PC-9 (cell line): ENCODE data around the gene OR2A2. TPM values are rescaled to one million over a fixed set of nuclear protein-coding genes. Genes with fewer than 3 reads are reported as not detected.

Experiments used
- BruUV-seq: library from RNA; stranded (reverse); fragments of 400-500 nt; replicated peaks from 2 replicates; lab custom pipeline; 2021; lab: Mats Ljungman, UMichigan
- CTCF ChIA-PET: fragments of 300-600 bp; sonication (Branson Sonifier 250); formaldehyde crosslinking; loops from one replicate; lab custom pipeline; 2022; ENCODE audit warnings: antibody characterized with exemption; lab: Charles Lee
- POLR2A ChIA-PET: fragments of 300-600 bp; sonication (Branson Sonifier 250); formaldehyde crosslinking; loops from one replicate; lab custom pipeline; 2022; ENCODE audit warnings: antibody characterized with exemption; ENCODE audit not compliant: unreplicated experiment; lab: Charles Lee
- DNase-seq, 2 experiments: peaks; one replicate each; pipeline versions ENCODE4 v3.0.0 to v3.0.0-alpha.2; 2015 to 2022; ENCODE audit warnings: mixed read lengths in 1 of 2
- H2AFZ ChIP-seq: fragments of 200-600 bp; sonication (generic); 2 replicates; pipeline ENCODE4 v1.8.1; 2017; ENCODE audit warnings: antibody characterized with exemption
- H3F3A ChIP-seq: fragments of 200-600 bp; sonication (generic); 2 replicates; pipeline ENCODE4 v1.8.1; 2017; ENCODE audit warnings: antibody characterized with exemption, mild to moderate bottlenecking, low read depth; ENCODE audit not compliant: insufficient read depth
- H3K27ac ChIP-seq: fragments of 200-600 bp; sonication (generic); 2 replicates; pipeline ENCODE4 v1.6.1; 2016; ENCODE audit warnings: mixed run types
- H3K27me3 ChIP-seq: fragments of 200-600 bp; sonication (generic); 2 replicates; pipeline ENCODE4 v1.6.1; 2016; ENCODE audit warnings: low read depth, mixed run types; ENCODE audit not compliant: insufficient read depth
- H3K36me3 ChIP-seq: fragments of 200-600 bp; sonication (generic); 2 replicates; pipeline ENCODE4 v1.6.1; 2016; ENCODE audit warnings: low read depth, mixed run types
- H3K4me1 ChIP-seq: fragments of 200-600 bp; sonication (generic); replicated peaks from 2 replicates; pipeline ENCODE4 v1.6.1; 2016; ENCODE audit warnings: mixed run types; ENCODE audit not compliant: insufficient read depth
- H3K4me2 ChIP-seq: fragments of 200-600 bp; sonication (generic); 2 replicates; pipeline ENCODE4 v1.6.1; 2017; ENCODE audit warnings: mixed run types
- H3K4me3 ChIP-seq: fragments of 200-600 bp; sonication (generic); 2 replicates; pipeline ENCODE4 v1.6.1; 2016; ENCODE audit warnings: mixed run types
- H3K79me2 ChIP-seq: fragments of 200-600 bp; sonication (generic); 2 replicates; pipeline ENCODE4 v1.6.1; 2017; ENCODE audit warnings: low read depth, mixed run types
- H3K9me2 ChIP-seq: fragments of 200-600 bp; sonication (generic); 2 replicates; pipeline ENCODE4 v1.8.1; 2017; ENCODE audit warnings: mild to moderate bottlenecking; ENCODE audit not compliant: insufficient read depth
- H3K9me3 ChIP-seq: fragments of 200-600 bp; sonication (generic); 2 replicates; pipeline ENCODE4 v1.8.1; 2016; ENCODE audit warnings: low read depth; ENCODE audit not compliant: insufficient read depth
- H4K20me1 ChIP-seq: fragments of 200-600 bp; sonication (generic); 2 replicates; pipeline ENCODE4 v1.8.1; 2017; ENCODE audit not compliant: insufficient read depth
- CTCF ChIP-seq: fragments of 200-600 bp; sonication (generic); conservative IDR thresholded peaks from 2 replicates; pipeline ENCODE4 v1.6.1; 2017; ENCODE audit warnings: mixed run types, antibody characterized with exemption, mild to moderate bottlenecking, moderate library complexity
- EZH2 ChIP-seq: fragments of 200-600 bp; sonication (generic); IDR thresholded peaks from 2 replicates; pipeline ENCODE4 v1.8.0; 2017; ENCODE audit warnings: antibody characterized with exemption, low read depth
- intact Hi-C: fragments of 100-400 bp; cut with micrococcal nuclease; formaldehyde crosslinking; loops from one replicate; pipeline ENCODE4 v1.10.0; 2022; ENCODE audit not compliant: unreplicated experiment
- total RNA-seq: library from RNA; stranded (reverse); gene quantifications from 2 replicates; pipeline ENCODE4 v1.2.3, GENCODE V29; 2021

OR2A2 gene
- total RNA-seq, 1 experiment from 2014 or later: not detected

- POLR2A ChIA-PET: no interaction called here
- Histone ChIP-seq H3K4me1 (no peaks in the 10 kb centered on the region), H3K9me3 (no peaks in the 10 kb centered on the region), H3K79me2 (no peaks in the 10 kb centered on the region), H3K36me3 (no peaks in the 10 kb centered on the region), H2AFZ (no peak overlapping the region), H4K20me1 (no peaks in the 10 kb centered on the region), H3F3A (no peaks in the 10 kb centered on the region), H3K4me3 (no peak overlapping the region), H3K4me2 (no peak overlapping the region), H3K27ac (no peak overlapping the region), H3K27me3 (no peaks in the 10 kb centered on the region), H3K9me2 (no peaks in the 10 kb centered on the region; the same call in 1 of the 2 replicates)
- DNase-seq: no peak
- no TSS peak for BruUV-seq
- CTCF ChIA-PET: no interaction called here
- TF ChIP-seq EZH2 (no peak), CTCF (no peak)
- intact Hi-C loops: no loop called here
Measured at GRCh38 chr7:144105211-144105610, 4.2 kb upstream of the OR2A2 start.

GRCh38 chr7:144110272-144110671 lies 889 bp downstream of the OR2A2 start:
- Histone ChIP-seq H3K9me3 (no peaks in the 10 kb centered on the region), H2AFZ (no peak overlapping the region), H3K79me2 (no peaks in the 10 kb centered on the region), H3F3A (no peaks in the 10 kb centered on the region), H3K27ac (no peak overlapping the region), H3K36me3 (no peaks in the 10 kb centered on the region), H3K27me3 (no peaks in the 10 kb centered on the region), H3K4me1 (no peaks in the 10 kb centered on the region), H3K4me3 (no peak overlapping the region), H4K20me1 (no peaks in the 10 kb centered on the region), H3K9me2 (no peaks in the 10 kb centered on the region), H3K4me2 (no peak overlapping the region)
- POLR2A ChIA-PET: no interaction called here
- intact Hi-C loops: no loop called here
- no TSS peak for BruUV-seq
- no peak for DNase-seq
- CTCF ChIA-PET: interaction anchor here (0.7 kb wide), 1 partner anchor 1346 kb away, joined by 3 read pairs; no protein-coding TSS in a partner anchor
- TF ChIP-seq CTCF: no peak
- TF ChIP-seq EZH2: no peak

GRCh38 chr7:144113651-144114050 lies 4.3 kb downstream of the OR2A2 start:
- TF ChIP-seq CTCF (no peak), EZH2 (no peak)
- H3K27ac ChIP-seq: no peak overlapping the region
- no peaks in the 10 kb centered on the region for H3K4me1 ChIP-seq
- H3K9me2 ChIP-seq: peaks cover 3% of the 10 kb centered on the region; the same call in 1 of the 2 replicates
- H3F3A ChIP-seq: no peaks in the 10 kb centered on the region
- no peaks in the 10 kb centered on the region for H3K27me3 ChIP-seq
- no TSS peak for BruUV-seq
- CTCF ChIA-PET: no interaction called here
- DNase-seq: no peak
- no peak overlapping the region for H3K4me2 ChIP-seq
- no peak overlapping the region for H3K4me3 ChIP-seq
- no peaks in the 10 kb centered on the region for H3K36me3 ChIP-seq
- H2AFZ ChIP-seq: no peak overlapping the region
- H4K20me1 ChIP-seq: no peaks in the 10 kb centered on the region
- no peaks in the 10 kb centered on the region for H3K9me3 ChIP-seq
- POLR2A ChIA-PET: no interaction called here
- intact Hi-C loops: no loop called here
- H3K79me2 ChIP-seq: no peaks in the 10 kb centered on the region
